ENCODE results near the gene KIF21B.

Gene KIF21B

DNA sequence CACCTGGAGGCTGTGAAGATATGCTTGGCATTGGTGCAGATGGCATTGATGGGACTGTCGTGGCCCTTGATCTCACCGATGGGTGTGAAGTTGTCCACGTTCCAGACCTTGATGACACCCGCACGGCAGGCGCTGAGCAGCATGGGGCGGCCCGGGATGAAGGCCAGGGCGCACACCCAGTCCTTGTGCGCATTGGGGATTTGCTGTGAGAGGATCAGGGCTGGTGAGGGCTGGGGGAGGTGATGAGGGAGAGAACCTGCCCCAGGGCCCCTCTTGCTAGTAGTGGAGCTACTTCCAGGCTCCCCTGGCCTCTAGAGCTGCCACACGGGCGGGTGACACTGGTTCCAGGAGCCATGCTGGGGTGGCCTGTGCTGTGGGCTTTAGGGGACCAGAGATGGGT, 48.8 kb downstream of the KIF21B start:
- Histone ChIP-seq H3K27ac (ENCODE audit: low read length) (no peak overlapping the region), H3K9me3 (ENCODE audit: control insufficient read depth, low read depth, low read length) (peaks cover under 1% of the 10 kb centered on the region), H3K4me3 (ENCODE audit: low read length) (no peak overlapping the region), H3K4me1 (ENCODE audit: control insufficient read depth, low read depth, low read length) (no peaks in the 10 kb centered on the region), H3K27me3 (ENCODE audit: control insufficient read depth, insufficient read depth, low read length) (no peaks in the 10 kb centered on the region), H3K36me3 (ENCODE audit: control insufficient read depth, low read depth, low read length) (peaks cover 18% of the 10 kb centered on the region), H3K9ac (ENCODE audit: low read length) (no peak overlapping the region)

DNA sequence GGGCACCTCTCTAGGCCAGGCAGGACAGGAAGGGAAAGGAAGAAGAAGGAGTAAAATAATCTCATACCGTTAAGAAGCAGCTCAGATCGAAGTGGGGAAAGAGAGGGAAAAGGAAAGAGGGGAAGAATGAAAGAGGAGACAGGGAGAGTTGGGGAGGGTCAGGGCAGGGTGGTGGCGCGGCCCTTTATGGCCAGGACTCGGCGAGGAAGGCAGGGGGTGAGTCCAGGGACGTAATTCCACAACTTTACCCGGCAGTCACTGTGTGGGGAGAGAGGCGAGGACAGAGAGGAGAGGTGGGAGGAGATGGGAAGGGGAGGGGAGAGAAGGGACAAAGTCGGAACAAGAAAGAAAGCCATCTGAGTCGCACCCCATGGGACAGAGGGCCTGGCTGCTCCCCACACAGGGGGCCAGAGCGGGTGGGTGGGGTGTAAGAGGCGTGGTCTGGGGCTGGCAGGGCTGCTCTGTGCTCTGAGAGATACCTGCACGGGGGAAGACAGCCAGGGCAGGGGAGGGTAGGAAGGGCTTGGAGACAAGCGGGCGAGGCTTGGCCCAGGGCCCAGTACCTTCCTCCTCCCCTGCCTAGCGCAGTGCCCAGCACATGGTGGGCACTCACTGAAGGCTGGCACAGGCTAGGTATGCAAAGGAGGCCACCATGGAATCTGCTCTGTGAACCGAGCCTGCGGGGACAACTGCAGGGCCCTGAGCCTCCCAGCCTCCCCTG, 49.4 kb downstream of the KIF21B start:
- no peak overlapping the region for H3K27ac ChIP-seq (ENCODE audit: low read length)
- peaks cover 17% of the 10 kb centered on the region for H3K36me3 ChIP-seq (ENCODE audit: control insufficient read depth, low read depth, low read length)
- no peaks in the 10 kb centered on the region for H3K9me3 ChIP-seq (ENCODE audit: control insufficient read depth, low read depth, low read length)
- no peak overlapping the region for H3K4me3 ChIP-seq (ENCODE audit: low read length)
- H3K9ac ChIP-seq (ENCODE audit: low read length), result no peak overlapping the region
- no peaks in the 10 kb centered on the region for H3K4me1 ChIP-seq (ENCODE audit: control insufficient read depth, low read depth, low read length)
- no peaks in the 10 kb centered on the region for H3K27me3 ChIP-seq (ENCODE audit: control insufficient read depth, insufficient read depth, low read length)

DNA sequence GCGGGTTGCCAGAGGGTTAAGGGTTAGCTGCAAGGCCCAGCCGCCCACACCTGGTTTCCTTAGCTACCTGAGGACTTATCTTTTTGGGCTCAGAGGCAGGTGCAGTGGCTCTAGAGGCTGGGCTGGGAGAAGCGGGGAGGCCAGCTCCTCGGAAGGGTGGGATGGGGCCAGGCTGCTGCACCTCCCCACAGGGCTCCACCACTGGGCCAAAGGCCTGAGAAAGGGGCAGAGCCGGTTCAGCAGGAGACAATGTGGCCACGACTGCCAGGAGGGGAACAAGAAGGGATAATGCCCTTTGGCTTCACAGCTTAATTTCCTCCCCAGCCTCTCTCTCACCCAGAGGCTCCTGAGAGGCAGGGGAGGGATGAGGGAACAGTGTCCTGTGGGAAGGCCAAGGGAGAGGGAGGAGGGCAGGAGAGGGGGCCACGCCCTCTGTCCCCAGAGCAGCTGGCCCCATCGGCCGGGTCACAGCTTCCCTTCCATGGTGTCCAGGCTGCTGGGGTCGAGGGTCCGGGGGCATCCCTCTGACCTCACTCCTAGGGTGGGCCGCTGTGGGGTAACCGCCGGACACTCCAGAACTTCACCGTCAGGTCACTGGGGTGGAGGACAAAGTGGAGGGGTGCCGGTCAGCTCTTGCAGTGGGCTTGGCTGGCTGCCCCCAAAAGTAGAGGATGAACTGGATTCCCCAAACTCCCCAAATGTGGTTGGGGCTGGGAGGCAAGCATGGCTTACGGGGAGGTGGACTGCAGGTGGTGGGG, 50.4 kb downstream of the KIF21B start:
- Histone ChIP-seq H3K9ac (ENCODE audit: low read length) (no peak overlapping the region), H3K36me3 (ENCODE audit: control insufficient read depth, low read depth, low read length) (peaks cover 12% of the 10 kb centered on the region)

DNA sequence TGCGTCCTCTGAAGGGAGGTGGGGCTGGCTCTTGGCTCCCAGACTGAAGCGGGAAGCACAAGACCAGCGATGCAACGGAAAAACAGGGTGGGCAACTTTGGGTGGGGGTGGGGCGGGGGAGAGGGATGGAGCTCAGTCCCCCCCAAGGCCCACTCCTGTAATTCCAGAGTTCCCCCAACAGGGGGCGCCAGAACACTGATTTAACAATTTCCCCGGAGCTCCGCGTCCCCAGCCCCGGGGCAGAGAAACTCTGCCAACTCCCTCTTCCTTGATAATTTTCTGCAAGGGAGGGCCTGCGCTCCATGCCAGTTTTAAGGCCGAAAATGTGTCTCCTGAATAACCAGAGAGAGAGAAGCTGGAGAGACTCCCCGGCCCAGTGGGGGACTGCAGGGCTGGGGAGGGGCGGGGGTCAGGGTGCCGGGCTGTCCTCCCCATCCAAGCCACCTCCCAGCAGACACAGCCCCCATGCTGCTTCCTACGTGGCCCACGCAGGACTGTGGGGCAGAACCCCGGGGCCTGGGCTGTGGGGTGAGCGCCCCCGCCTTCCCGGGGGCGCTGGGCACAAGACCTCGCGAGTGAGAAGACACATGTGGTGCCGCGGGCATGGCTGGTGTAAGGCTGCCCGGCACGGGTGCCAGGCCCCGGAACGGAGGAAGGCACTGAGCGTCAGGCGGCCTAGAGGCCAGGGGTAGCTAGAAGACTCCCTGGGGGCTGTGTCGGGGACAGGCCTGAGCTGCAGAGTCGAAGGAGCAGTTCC, 51.4 kb downstream of the KIF21B start:
- Histone ChIP-seq H3K36me3 (ENCODE audit: control insufficient read depth, low read depth, low read length) (peaks cover 12% of the 10 kb centered on the region), H3K9ac (ENCODE audit: low read length) (no peak overlapping the region), H3K9me3 (ENCODE audit: control insufficient read depth, low read depth, low read length) (no peaks in the 10 kb centered on the region), H3K4me3 (ENCODE audit: low read length) (no peak overlapping the region), H3K4me1 (ENCODE audit: control insufficient read depth, low read depth, low read length) (no peaks in the 10 kb centered on the region), H3K27me3 (ENCODE audit: control insufficient read depth, insufficient read depth, low read length) (no peaks in the 10 kb centered on the region), H3K27ac (ENCODE audit: low read length) (no peak overlapping the region)

More for the DNA sequence above, 50.4 kb downstream of the KIF21B start:
- H3K9me3 ChIP-seq (ENCODE audit: control insufficient read depth, low read depth, low read length), result no peaks in the 10 kb centered on the region
- H3K4me3 ChIP-seq (ENCODE audit: low read length), result no peak overlapping the region
- H3K4me1 ChIP-seq (ENCODE audit: control insufficient read depth, low read depth, low read length), result no peaks in the 10 kb centered on the region
- H3K27ac ChIP-seq (ENCODE audit: low read length), result no peak overlapping the region
- no peaks in the 10 kb centered on the region for H3K27me3 ChIP-seq (ENCODE audit: control insufficient read depth, insufficient read depth, low read length)

DNA sequence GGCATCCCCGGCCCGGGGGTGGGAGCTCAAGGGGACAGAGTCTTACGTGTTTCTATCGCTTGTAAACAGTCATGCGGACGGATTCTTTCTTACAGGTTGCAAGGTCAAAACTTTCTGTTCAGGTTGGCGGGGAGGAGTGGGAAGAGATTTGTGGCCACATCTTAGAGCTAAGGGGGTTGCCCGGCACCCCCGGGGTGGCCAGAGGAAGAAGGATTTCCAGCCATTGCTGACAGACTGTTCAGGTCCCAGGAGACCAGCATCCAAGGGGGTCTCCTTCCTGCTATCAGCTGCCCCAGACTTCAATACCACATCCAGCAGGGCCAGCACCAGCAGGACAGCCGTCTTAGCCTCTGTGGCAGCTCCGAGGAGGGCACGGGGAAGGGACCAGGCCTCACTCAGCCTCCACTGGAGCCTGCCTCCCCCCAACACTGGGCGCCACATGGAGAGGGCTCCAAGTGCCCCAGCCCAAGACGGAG, 52.0 kb downstream of the KIF21B start:
- peaks cover 12% of the 10 kb centered on the region for H3K36me3 ChIP-seq (ENCODE audit: control insufficient read depth, low read depth, low read length)
- H3K27ac ChIP-seq (ENCODE audit: low read length), result no peak overlapping the region
- H3K4me1 ChIP-seq (ENCODE audit: control insufficient read depth, low read depth, low read length), result no peaks in the 10 kb centered on the region
- H3K27me3 ChIP-seq (ENCODE audit: control insufficient read depth, insufficient read depth, low read length), result no peaks in the 10 kb centered on the region
- H3K9me3 ChIP-seq (ENCODE audit: control insufficient read depth, low read depth, low read length), result no peaks in the 10 kb centered on the region
- no peak overlapping the region for H3K9ac ChIP-seq (ENCODE audit: low read length)
- H3K4me3 ChIP-seq (ENCODE audit: low read length), result no peak overlapping the region

DNA sequence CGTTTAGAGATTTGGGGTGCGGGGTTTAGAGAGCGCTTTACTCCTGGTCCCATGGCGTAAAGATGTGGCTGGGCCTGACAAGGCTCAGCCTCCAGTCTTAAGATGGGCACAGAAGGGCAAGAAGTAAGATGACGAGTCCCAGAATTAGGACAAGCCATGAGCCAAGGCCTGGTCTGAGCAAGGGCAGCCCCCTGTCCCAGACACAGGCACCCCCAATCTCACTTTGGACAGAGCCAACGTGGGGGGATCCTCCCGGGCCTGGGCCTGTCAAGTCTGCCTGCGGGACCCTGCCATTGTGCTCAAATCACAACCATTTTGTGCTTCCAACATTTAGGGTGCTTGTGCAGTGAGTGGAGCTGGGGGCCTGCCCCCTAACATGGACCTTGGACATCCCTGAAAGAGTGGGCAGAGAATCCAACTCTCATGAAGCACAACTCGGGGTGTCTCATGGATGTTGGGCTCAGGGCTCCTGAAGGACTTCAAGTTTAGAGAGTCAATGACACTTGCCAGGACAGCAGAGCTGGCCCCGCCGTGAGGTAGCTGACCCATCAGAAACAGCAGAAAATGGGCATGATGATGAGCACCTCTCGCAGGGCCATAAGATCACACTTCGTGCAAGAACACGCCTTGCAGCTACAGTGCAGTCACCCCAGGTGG, 52.6 kb downstream of the KIF21B start:
- Histone ChIP-seq H3K27ac (ENCODE audit: low read length) (no peak overlapping the region), H3K9ac (ENCODE audit: low read length) (no peak overlapping the region), H3K4me3 (ENCODE audit: low read length) (no peak overlapping the region), H3K36me3 (ENCODE audit: control insufficient read depth, low read depth, low read length) (peaks cover 7% of the 10 kb centered on the region), H3K9me3 (ENCODE audit: control insufficient read depth, low read depth, low read length) (no peaks in the 10 kb centered on the region), H3K27me3 (ENCODE audit: control insufficient read depth, insufficient read depth, low read length) (no peaks in the 10 kb centered on the region), H3K4me1 (ENCODE audit: control insufficient read depth, low read depth, low read length) (no peaks in the 10 kb centered on the region)

GRCh38 chr1:200969726-200970561, 53.6 kb downstream of the KIF21B start:
- H3K9ac ChIP-seq (ENCODE audit: low read length), result no peak overlapping the region
- H3K9me3 ChIP-seq (ENCODE audit: control insufficient read depth, low read depth, low read length), result no peaks in the 10 kb centered on the region
- H3K27ac ChIP-seq (ENCODE audit: low read length), result no peak overlapping the region
- H3K36me3 ChIP-seq (ENCODE audit: control insufficient read depth, low read depth, low read length), result no peaks in the 10 kb centered on the region
- no peak overlapping the region for H3K4me3 ChIP-seq (ENCODE audit: low read length)
- no peaks in the 10 kb centered on the region for H3K4me1 ChIP-seq (ENCODE audit: control insufficient read depth, low read depth, low read length)
- H3K27me3 ChIP-seq (ENCODE audit: control insufficient read depth, insufficient read depth, low read length), result no peaks in the 10 kb centered on the region

GRCh38 chr1:200968469-200969410, 54.8 kb downstream of the KIF21B start:
- no peaks in the 10 kb centered on the region for H3K9me3 ChIP-seq (ENCODE audit: control insufficient read depth, low read depth, low read length)
- no peak overlapping the region for H3K9ac ChIP-seq (ENCODE audit: low read length)
- H3K27me3 ChIP-seq (ENCODE audit: control insufficient read depth, insufficient read depth, low read length), result no peaks in the 10 kb centered on the region
- no peak overlapping the region for H3K4me3 ChIP-seq (ENCODE audit: low read length)
- no peaks in the 10 kb centered on the region for H3K4me1 ChIP-seq (ENCODE audit: control insufficient read depth, low read depth, low read length)
- H3K36me3 ChIP-seq (ENCODE audit: control insufficient read depth, low read depth, low read length), result no peaks in the 10 kb centered on the region
- H3K27ac ChIP-seq (ENCODE audit: low read length), result no peak overlapping the region

DNA sequence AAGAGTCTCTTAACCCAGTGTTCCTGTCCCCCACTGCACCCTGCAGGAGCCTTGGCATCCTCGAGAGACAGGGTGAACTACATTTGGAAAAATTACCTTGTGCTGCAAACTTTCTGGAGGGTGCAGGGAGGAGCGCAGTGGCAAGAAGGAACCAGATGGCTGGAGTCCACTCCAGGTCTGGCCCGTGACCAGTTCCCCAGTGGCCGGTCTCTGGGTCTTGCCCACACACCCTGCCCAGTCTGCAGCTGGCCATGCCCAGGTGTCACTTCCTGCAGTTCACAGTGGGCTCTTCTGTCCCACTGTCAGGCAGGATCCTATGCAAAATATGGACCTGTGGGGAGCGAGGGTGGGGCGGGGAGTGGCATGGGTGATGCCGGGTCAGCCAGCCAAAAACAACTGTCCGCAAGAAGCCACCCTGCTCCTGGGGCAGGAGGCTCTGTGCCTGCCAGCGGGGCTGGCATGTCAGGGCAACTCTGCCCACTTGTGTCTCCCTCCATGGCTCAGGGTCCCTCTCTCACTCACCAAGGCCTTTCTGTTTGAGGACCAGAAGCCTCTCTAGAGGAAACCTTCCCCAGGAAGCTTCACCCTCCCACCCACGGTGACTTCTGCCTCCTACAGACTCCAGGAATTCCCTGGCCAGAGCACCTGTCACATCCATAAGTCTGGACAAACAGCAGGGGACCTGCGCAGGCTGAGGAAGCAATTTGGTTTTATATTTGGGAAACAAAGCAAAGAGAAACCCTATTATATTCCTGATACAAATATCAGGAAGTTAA, 55.6 kb downstream of the KIF21B start:
- Histone ChIP-seq H3K4me3 (ENCODE audit: low read length) (no peak overlapping the region), H3K36me3 (ENCODE audit: control insufficient read depth, low read depth, low read length) (no peaks in the 10 kb centered on the region), H3K4me1 (ENCODE audit: control insufficient read depth, low read depth, low read length) (no peaks in the 10 kb centered on the region), H3K27me3 (ENCODE audit: control insufficient read depth, insufficient read depth, low read length) (no peaks in the 10 kb centered on the region), H3K27ac (ENCODE audit: low read length) (no peak overlapping the region), H3K9me3 (ENCODE audit: control insufficient read depth, low read depth, low read length) (no peaks in the 10 kb centered on the region), H3K9ac (ENCODE audit: low read length) (no peak overlapping the region)
